Measurements from ENCODE around the gene GADD45B.
A peak's percentile ranks its signal among the peaks of the same experiment; 100 is the strongest.
"Not testable (repeated sequence)": the region's sequence is repeated elsewhere in the genome, so short reads cannot be mapped to it uniquely, and the experiment has no call there.

Gene GADD45B

DNA sequence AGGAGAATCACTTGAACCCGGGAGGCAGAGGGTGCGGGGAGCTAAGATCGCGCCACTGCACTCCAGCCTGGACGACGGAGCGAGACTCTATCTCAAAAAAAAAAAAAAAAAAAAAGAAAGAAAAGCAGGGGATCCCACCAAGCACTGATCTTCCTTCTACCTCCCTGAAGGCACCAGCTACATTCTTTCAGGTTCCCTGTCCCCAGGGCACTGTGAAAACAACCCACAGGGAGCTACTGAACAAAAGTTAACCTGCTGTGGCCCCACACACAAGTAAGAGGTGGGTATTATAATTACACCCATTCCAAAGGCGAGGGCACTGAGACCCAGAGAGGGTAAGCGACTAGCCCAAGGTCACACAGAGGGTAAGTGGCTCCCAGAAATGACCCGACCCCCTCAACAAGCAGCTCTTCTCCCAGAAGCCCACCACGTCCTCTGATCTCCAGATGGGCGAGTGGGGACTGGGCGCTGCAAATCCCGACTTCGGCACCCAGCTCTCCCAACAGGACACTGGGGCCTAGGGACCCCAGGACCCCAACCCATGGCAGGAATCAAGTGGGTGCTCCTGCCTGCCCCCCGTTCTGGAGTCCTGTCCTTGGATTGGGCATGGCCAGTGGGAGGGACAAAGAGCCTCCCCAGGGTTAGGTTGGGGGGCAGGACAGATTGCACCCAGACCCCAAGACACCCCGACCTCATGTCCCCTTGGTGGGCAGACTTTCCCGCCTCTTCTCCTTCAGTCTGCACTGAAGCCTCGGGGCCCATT is 21.5 kb upstream of the GADD45B start:
- TF ChIP-seq, protein P1, sequence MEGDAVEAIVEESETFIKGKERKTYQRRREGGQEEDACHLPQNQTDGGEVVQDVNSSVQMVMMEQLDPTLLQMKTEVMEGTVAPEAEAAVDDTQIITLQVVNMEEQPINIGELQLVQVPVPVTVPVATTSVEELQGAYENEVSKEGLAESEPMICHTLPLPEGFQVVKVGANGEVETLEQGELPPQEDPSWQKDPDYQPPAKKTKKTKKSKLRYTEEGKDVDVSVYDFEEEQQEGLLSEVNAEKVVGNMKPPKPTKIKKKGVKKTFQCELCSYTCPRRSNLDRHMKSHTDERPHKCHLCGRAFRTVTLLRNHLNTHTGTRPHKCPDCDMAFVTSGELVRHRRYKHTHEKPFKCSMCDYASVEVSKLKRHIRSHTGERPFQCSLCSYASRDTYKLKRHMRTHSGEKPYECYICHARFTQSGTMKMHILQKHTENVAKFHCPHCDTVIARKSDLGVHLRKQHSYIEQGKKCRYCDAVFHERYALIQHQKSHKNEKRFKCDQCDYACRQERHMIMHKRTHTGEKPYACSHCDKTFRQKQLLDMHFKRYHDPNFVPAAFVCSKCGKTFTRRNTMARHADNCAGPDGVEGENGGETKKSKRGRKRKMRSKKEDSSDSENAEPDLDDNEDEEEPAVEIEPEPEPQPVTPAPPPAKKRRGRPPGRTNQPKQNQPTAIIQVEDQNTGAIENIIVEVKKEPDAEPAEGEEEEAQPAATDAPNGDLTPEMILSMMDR (IDR thresholded peaks at IDR 0.05; ENCODE audit: low read depth, low read length, missing control alignments) = no peak
- DNase-seq (ENCODE audit: low read depth) = no peak
- H3K4me3 ChIP-seq (ENCODE audit: low read depth, low read length) = peak overlapping the region; percentile 83

DNA sequence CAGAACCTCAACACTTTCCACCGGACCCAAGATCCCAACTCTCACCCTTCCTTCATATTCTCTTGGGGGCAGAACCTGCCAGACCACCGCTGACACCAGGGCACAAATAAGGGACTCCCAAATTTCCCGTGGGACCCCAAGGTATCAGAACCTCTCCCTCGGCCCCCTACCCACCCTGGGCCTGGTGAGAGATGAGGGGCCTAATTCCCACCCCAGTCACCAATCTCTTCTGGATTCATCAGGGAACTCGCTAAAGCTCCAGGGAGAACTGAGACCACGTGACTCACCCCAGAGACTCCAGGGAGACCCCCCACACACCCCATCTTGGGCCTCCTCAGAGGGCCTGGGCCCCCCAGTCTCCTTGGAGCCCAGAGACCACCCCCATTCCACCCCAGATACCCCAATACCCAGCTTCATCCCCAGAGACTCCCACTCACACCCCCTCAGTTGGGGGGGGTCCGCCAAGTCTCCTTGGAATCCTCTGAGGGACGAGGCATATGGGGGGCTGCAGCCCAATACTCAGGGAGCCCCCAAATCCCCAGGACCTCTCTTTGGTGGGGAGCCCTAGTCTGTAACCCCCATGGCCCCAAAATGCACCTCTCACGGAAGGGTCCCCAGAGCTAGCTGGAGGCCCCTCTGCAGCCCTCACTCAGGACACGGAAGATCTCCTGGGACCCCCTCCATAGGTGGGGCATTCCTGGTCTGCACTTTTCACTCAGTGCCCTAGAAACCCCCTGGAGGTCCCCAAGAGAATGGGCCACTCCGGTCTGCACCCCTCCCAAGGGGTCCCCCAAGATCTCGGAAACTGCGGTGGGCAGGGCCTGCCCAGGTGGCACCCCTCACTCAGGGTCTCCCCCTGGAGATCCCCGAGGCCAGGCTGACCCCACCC is 20.7 kb upstream of the GADD45B start:
- no peak for DNase-seq (ENCODE audit: low read depth)
- TF ChIP-seq, protein P1 (IDR thresholded peaks at IDR 0.05; ENCODE audit: low read depth, low read length, missing control alignments) = no peak
- peak overlapping the region; percentile 83 for H3K4me3 ChIP-seq (ENCODE audit: low read depth, low read length)

DNA sequence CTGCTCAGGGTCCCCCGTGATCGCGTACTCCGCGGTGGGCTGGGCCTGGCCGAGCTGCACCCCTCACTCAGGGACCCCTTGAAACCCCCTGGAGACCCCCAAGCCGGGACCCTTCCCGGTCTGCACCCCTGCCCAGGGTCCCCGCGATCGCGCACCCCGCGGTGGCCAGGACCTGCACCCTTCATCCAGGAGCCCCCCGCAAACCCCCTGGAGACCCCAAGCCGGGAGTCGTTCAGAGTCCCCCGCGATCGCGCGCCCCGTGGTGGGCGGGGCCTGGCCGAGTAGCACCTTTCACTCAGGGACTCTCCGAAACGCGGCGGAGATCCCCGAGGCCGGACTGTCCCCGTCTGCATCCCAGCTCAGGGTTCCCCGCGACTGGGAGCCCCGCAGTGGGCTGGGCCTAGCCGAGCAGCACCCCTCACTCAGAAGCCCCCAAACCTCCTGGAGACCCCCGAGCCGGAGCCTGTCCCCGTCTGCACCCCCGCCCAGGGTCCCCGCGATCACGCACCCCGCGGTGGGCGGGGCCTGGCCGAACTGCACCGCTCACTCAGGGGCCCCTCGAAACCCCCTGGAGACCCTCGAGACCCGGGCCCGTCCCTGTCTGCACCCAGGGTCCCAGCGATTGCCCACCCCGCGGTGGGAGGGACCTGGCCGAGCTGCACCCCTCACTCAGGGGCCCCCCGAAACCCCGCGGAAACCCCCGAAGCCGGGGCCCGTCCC is 19.9 kb upstream of the GADD45B start:
- no peak for DNase-seq (ENCODE audit: low read depth)
- TF ChIP-seq, protein P1 (IDR thresholded peaks at IDR 0.05; ENCODE audit: low read depth, low read length, missing control alignments) = no peak
- H3K4me3 ChIP-seq (ENCODE audit: low read depth, low read length) = peak overlapping the region; percentile 83

DNA sequence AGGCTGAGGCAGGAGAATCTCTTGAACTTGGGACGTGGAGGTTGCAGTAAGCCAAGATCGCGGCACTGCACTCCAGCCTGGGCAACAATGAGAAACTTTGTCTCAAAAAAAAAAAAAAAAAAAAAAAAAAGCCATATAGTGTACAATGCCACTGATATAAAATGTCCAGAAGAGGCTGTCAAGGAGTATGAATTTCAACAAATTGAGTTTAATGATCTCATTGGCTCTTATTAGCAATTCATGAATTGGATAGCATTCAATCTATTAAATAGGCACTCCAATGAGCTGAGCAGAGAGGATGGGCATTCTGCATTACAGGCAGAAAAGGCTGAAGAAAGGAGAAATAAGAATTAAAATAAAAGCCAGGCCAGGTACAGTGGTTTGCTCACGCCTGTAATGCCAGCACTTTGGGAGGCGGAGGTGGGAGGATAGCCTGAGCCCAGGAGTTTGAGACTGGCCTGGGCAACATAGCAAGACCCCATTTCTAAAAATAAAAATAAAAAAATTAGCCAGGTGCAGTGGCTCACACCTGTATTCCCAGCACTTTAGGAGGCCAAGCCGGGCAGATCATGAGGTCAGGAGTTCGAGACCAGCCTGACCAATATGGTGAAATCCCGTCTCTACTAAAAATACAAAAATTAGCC is 18.4 kb upstream of the GADD45B start:
- TF ChIP-seq, protein P1 (IDR thresholded peaks at IDR 0.05; ENCODE audit: low read depth, low read length, missing control alignments) = no peak
- no peak for DNase-seq (ENCODE audit: low read depth)
- H3K4me3 ChIP-seq (ENCODE audit: low read depth, low read length) = peak overlapping the region; percentile 42

DNA sequence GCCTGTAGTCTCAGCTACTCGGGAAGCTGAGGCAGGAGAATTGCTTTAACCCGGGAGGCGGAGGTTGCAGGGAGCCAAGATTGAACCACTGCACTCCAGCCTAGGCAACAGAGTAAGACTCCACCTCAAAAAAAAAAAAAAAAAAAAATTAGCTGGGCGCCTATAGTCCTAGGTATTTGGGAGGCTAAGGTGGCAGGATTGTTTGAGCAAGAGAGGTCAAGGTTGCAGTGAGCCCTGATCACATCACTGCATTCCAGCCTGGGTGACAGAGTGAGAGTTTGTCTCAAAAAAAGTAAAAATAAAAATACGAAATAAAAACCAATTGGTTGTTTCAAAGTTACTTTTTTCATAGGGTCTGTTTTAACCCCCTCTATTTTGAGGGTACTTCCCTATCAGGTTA is 17.9 kb upstream of the GADD45B start:
- TF ChIP-seq, protein P1 (IDR thresholded peaks at IDR 0.05; ENCODE audit: low read depth, low read length, missing control alignments) = no peak
- no peak overlapping the region for H3K4me3 ChIP-seq (ENCODE audit: low read depth, low read length)
- no peak for DNase-seq (ENCODE audit: low read depth)

DNA sequence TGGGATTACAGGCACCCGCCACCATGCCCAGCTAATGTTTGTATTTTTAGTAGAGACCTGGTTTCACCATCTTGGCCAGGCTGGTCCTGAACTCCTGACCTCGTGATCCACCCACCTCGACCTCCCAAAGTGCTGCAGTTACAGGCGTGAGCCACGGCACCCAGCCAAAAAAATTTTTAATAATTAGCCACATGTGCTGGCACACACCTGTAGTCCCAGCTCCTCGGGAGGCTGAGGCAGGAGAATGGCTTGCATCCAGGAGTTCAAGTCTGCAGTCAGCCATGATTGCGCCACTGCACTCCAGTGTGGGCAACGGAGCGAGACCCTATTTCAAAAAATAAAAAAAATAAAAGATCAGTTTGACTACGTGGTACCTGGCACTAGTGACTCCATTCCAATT is 17.2 kb upstream of the GADD45B start:
- DNase-seq (ENCODE audit: low read depth); H3K4me3 ChIP-seq (ENCODE audit: low read depth, low read length): not testable (repeated sequence)
